Prostate gland (tissue), 2 donors: Measurements from ENCODE around the gene HOXC6. TPM values are rescaled to one million over a fixed set of nuclear protein-coding genes. Genes with fewer than 3 reads are reported as not detected.

Experiments
- DNase-seq: peaks from one replicate; pipeline ENCODE4 v3.0.0-alpha.2; 2019; ENCODE audit warnings: low spot score
- H3K27ac ChIP-seq, 2 donors: fragments of 200-600 bp; sonication (generic); 2 replicates each; pipeline ENCODE4 v1.5.1; 2017 to 2019
- H3K27me3 ChIP-seq: fragments of 200-600 bp; sonication (generic); replicated peaks from 2 replicates; pipeline ENCODE4 v1.5.1; 2019; ENCODE audit not compliant: insufficient read depth
- H3K36me3 ChIP-seq, 2 donors: fragments of 200-600 bp; sonication (generic); 1 replicate in 1 of 2; 2 replicates in 1 of 2; pipeline versions ENCODE4 v1.5.1 to v1.8.1; 2017 to 2019
- H3K4me1 ChIP-seq: fragments of 200-600 bp; sonication (generic); replicated peaks from 2 replicates; pipeline ENCODE4 v1.5.1; 2019
- H3K4me3 ChIP-seq, 2 donors: fragments of 200-600 bp; sonication (generic); 2 replicates each; pipeline ENCODE4 v1.5.1; 2017 to 2019
- H3K9me3 ChIP-seq: fragments of 200-600 bp; sonication (generic); 2 replicates; pipeline ENCODE4 v1.5.1; 2017
- POLR2A ChIP-seq: fragments of 450-650 bp; IDR thresholded peaks from one replicate; pipeline ENCODE4 v1.6.1; 2016; ENCODE audit warnings: antibody characterized with exemption, mild to moderate bottlenecking
- POLR2AphosphoS5 ChIP-seq: sonication (generic); formaldehyde crosslinking; IDR thresholded peaks from one replicate; pipeline ENCODE4 v1.6.1; 2017; ENCODE audit warnings: antibody characterized with exemption
- WGBS: methylation state at CpG from one replicate; pipeline ENCODE4 v1.1.5; 2018; 5-methylcytosine and 5-hydroxymethylcytosine counted together
- intact Hi-C: fragments of 100-400 bp; cut with DNase I; formaldehyde crosslinking; loops from one replicate; pipeline ENCODE4 v1.14.2; 2022
- total RNA-seq, 2 donors: library from RNA; depleted of rRNA; stranded (reverse); fragments of >200 nt; gene quantifications; one replicate each; pipeline ENCODE4 v1.1.0, GENCODE V29; 2016
- TF ChIP-seq, protein P1 (sequence below), 4 experiments: fragments of 200-600 bp in 2 of 4; fragments of 450-650 bp in 2 of 4; sonication (generic) in 2 of 4; IDR thresholded peaks; 1 replicate in 3 of 4; 2 replicates in 1 of 4; pipeline ENCODE4 v1.5.1; 2016 to 2019; ENCODE audit warnings: antibody characterized with exemption in 4 of 4, mild to moderate bottlenecking in 2 of 4, moderate library complexity in 2 of 4

Gene HOXC6
- total RNA-seq, 2 donors from 2014 or later = 1.3 TPM; not detected in 1

DNA sequence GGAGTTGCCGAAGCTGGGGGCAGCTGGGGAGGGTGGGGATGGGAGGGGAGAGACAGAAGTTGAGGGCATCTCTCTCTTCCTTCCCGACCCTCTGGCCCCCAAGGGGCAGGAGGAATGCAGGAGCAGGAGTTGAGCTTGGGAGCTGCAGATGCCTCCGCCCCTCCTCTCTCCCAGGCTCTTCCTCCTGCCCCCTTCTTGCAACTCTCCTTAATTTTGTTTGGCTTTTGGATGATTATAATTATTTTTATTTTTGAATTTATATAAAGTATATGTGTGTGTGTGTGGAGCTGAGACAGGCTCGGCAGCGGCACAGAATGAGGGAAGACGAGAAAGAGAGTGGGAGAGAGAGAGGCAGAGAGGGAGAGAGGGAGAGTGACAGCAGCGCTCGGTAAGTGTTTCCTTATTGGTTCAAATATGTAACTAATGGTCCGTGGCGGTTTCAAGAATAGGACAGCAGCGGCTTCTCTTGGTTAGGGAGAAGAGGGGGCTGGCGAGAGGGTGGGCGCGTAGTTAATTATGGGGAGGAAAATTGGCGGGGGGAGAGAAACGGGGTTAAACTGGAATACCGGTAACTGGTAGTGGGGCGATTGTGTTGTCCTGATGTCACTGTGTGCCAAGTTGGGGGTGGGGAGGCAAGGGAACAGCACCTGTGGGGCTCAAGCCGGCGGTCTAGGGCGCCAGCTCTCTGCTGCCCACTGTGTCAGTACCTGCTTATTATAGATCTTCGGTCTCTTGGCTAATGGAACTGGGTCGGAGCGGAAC lies 11.0 kb upstream of the HOXC6 start:
- no peaks in the 10 kb centered on the region for H3K9me3 ChIP-seq
- intact Hi-C loops = no loop called here
- peak overlapping the region; percentile 9 for H3K4me3 ChIP-seq
- no peaks in the 10 kb centered on the region for H3K4me1 ChIP-seq
- H3K27me3 ChIP-seq = peaks cover 69% of the 10 kb centered on the region
- H3K27ac ChIP-seq = no peak overlapping the region
- 2% methylated on average over 24 of the region's 24 CpGs for WGBS
- H3K36me3 ChIP-seq = no peaks in the 10 kb centered on the region
- TF ChIP-seq POLR2A = no peak
- DNase-seq = no peak

DNA sequence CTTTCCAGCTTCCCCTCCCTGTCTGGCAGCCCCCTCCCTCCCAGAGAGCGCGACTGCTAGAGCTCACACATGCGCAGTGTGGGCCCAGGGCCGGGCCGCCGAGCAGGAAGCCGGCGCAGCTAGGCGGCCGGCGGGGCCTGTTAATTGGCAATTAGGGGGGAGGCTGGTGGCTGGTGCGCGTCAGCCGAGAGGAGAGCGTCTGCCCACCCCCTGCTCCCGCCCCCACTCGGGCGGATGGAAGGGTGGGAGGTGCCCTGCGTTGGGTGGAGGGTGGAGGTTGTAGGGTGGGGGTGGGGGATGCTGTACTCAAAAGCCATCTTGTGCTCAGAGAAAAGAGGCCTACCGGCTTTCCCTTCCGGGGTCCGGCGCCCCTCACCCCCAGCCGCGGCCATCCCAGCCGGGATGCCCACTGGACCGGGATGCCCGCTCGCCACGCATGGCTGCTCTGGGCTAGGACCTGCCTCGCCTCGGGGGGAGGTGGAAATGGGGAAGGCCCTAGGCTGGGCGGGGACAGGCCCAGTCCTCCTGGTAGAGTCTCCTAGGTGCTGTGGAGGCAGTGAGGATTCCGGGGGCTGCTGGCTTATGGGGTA lies 10.3 kb upstream of the HOXC6 start:
- H3K4me1 ChIP-seq = no peaks in the 10 kb centered on the region
- 3% methylated on average over 34 of the region's 34 CpGs for WGBS
- no peak for DNase-seq
- H3K27ac ChIP-seq = no peak overlapping the region
- peak overlapping the region; percentile 9 for H3K4me3 ChIP-seq
- H3K27me3 ChIP-seq = peaks cover 69% of the 10 kb centered on the region
- H3K9me3 ChIP-seq = no peaks in the 10 kb centered on the region
- intact Hi-C loops = no loop called here
- TF ChIP-seq POLR2A (no peak), POLR2AphosphoS5 (peak; percentile 27)
- TF ChIP-seq, protein P1, sequence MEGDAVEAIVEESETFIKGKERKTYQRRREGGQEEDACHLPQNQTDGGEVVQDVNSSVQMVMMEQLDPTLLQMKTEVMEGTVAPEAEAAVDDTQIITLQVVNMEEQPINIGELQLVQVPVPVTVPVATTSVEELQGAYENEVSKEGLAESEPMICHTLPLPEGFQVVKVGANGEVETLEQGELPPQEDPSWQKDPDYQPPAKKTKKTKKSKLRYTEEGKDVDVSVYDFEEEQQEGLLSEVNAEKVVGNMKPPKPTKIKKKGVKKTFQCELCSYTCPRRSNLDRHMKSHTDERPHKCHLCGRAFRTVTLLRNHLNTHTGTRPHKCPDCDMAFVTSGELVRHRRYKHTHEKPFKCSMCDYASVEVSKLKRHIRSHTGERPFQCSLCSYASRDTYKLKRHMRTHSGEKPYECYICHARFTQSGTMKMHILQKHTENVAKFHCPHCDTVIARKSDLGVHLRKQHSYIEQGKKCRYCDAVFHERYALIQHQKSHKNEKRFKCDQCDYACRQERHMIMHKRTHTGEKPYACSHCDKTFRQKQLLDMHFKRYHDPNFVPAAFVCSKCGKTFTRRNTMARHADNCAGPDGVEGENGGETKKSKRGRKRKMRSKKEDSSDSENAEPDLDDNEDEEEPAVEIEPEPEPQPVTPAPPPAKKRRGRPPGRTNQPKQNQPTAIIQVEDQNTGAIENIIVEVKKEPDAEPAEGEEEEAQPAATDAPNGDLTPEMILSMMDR (IDR thresholded peaks at IDR 0.05) = no peak
- no peaks in the 10 kb centered on the region for H3K36me3 ChIP-seq

DNA sequence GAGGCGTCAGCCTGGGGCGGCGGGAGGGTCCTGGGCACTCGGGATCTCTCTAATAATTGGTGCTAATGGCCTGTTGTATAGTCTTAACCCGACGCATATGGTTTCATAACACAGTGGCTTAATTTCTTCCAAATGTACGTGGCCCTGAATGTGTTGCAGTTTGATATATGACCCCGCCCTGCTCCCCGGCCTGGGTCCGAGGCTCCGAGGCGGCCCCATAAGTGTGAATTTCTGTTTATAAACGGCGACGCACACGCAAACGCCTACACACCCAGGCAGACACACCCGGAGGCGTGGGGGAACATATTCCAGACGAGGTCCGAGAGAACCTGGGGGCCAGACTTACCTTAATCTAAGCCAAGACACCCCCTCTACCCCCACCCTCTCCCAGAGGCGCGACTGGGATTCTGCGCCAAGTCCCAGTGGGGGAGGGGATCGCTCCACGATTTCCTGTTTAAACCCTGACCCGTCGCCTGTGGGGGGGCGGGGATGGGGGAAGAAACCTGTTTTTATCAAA lies 9.7 kb upstream of the HOXC6 start:
- no peaks in the 10 kb centered on the region for H3K9me3 ChIP-seq
- DNase-seq = no peak
- H3K36me3 ChIP-seq = no peaks in the 10 kb centered on the region
- intact Hi-C loops = no loop called here
- H3K27me3 ChIP-seq = peaks cover 68% of the 10 kb centered on the region
- H3K4me1 ChIP-seq = no peaks in the 10 kb centered on the region
- 18% methylated on average over 29 of the region's 29 CpGs for WGBS
- TF ChIP-seq, protein P1 (IDR thresholded peaks at IDR 0.05) = no peak
- no peak for TF ChIP-seq POLR2A
- no peak for TF ChIP-seq POLR2AphosphoS5
- no peak overlapping the region for H3K4me3 ChIP-seq
- no peak overlapping the region for H3K27ac ChIP-seq

DNA sequence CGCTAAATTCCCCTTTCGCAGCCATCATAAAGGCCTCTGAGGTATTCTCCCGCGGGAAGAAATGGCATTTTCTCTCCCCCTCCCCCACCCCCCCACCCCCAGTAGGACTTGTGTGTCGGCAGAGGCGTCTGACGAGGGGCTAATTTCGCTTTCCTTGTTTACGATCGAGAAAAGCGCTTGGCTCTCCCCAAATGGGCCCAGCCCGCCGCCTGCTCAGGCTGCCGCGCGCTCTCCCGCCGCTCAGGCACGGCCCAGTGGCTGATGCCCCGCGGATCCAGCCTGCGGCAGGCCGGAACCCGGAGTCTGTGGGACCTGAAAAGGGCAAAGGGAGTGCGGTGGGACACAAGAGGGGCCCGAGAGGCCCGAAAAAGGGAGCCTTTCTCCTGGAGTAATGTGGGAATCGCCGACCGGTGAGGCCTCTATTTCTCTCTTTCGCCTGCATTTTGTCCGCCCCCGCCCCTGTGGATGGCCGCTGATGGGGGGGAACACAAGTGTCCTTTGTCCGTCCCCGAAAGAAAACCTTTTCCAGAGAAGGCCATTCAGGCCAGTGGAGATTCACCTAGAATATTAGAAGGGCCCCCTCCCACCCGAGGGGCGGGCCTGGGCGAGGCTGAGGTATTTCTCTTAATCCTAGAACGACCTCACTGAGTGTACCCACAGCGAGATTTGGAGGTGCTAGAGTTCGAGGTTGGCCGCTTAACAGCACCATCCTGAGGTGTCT lies 9.0 kb upstream of the HOXC6 start:
- TF ChIP-seq POLR2AphosphoS5 (no peak), POLR2A (no peak)
- TF ChIP-seq, protein P1 (IDR thresholded peaks at IDR 0.05) = no peak
- intact Hi-C loops = no loop called here
- H3K4me1 ChIP-seq = no peaks in the 10 kb centered on the region
- H3K36me3 ChIP-seq = no peaks in the 10 kb centered on the region
- H3K27me3 ChIP-seq = peaks cover 69% of the 10 kb centered on the region
- DNase-seq = no peak
- WGBS = 15% methylated on average over 43 of the region's 43 CpGs
- H3K4me3 ChIP-seq = no peak overlapping the region
- H3K9me3 ChIP-seq = no peaks in the 10 kb centered on the region
- H3K27ac ChIP-seq = no peak overlapping the region

DNA sequence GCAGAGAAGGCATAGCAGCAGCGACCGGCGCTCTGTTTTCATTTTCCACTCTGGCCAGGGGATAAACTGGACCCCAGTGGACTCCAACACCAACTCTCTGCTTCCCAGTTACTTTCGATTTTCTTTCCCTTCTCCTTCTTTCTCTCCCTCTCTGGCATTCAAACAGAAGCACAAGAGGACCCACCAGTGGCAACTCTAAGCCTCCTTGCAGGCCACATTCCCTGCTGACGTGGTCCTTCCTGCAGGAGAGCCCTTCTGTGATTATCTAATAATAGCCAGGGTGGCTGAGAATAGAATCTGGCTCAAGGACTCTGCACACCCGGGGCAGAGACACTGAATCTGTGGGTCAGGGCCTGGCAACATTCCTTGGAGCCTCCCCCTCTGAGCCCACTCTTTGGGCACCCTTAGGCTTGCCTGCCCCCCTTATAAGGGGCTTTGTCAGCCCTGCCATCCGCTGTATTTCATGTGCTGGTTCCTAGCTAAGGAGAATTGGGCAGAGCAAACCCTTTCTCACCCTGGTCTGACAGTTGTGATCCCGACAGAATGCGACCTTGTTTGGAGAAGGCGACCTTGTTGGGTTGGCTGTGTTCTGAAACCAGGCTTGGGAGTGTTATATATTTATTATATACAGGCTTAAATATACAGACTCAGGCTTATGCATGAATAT lies 8.2 kb upstream of the HOXC6 start:
- DNase-seq = no peak
- Histone ChIP-seq H3K4me1 (no peaks in the 10 kb centered on the region), H3K9me3 (no peaks in the 10 kb centered on the region), H3K4me3 (no peak overlapping the region), H3K36me3 (no peaks in the 10 kb centered on the region), H3K27me3 (peaks cover 69% of the 10 kb centered on the region), H3K27ac (no peak overlapping the region)
- no peak for TF ChIP-seq POLR2A
- no peak for TF ChIP-seq POLR2AphosphoS5
- TF ChIP-seq, protein P1 (IDR thresholded peaks at IDR 0.05) = no peak
- intact Hi-C loops = no loop called here
- WGBS = 40% methylated on average over 10 of the region's 10 CpGs
